K562 (cell line): Measurements from ENCODE around the gene C1QTNF6. TPM values are rescaled to one million over a fixed set of nuclear protein-coding genes. Genes with fewer than 3 reads are reported as not detected.

Experiments
- CC2D1A ChIP-seq: fragments of 450-650 bp; IDR thresholded peaks from 2 replicates; pipeline ENCODE4 v1.6.1; 2017; ENCODE audit warnings: mild to moderate bottlenecking
- E4F1 ChIP-seq: fragments of 250-450 bp; sonication (Bioruptor Pico); IDR thresholded peaks from 2 replicates; pipeline ENCODE4 v1.5.0; 2021; ENCODE audit warnings: mild to moderate bottlenecking, borderline replicate concordance
- FIP1L1 ChIP-seq: fragments of 200-400 bp; formaldehyde crosslinking; IDR thresholded peaks from 2 replicates; pipeline ENCODE4 v1.6.1; 2018; ENCODE audit warnings: mild to moderate bottlenecking, low read depth, low read length; ENCODE audit not compliant: poor library complexity, severe bottlenecking
- ID3 ChIP-seq, 2 experiments: fragments of 250-450 bp in 1 of 2; fragments of 450-650 bp in 1 of 2; sonication (Bioruptor Pico) in 1 of 2; IDR thresholded peaks; 2 replicates each; pipeline versions ENCODE4 v1.6.1 to v1.8.0; 2016 to 2021; ENCODE audit warnings: mild to moderate bottlenecking in 2 of 2, moderate library complexity in 2 of 2, missing compliant biosample characterization in 1 of 2, missing genetic modification characterization in 1 of 2
- NR2C2 ChIP-seq, 2 experiments: fragments of 200-800 bp in 1 of 2; sonication (Bioruptor generic) in 1 of 2; sonication (generic) in 1 of 2; formaldehyde crosslinking in 1 of 2; IDR thresholded peaks; 2 replicates each; pipeline versions ENCODE4 v1.6.1 to v1.8.0; 2016 to 2022; ENCODE audit warnings: mild to moderate bottlenecking in 1 of 2, missing compliant biosample characterization in 1 of 2, missing genetic modification characterization in 1 of 2, missing genetic modification reagents in 1 of 2
- POLR2A ChIP-seq: fragments of 450-650 bp; conservative IDR thresholded peaks from 2 replicates; pipeline ENCODE4 v1.6.1; 2016
- TGIF2 ChIP-seq: sonication (generic); formaldehyde crosslinking; IDR thresholded peaks from 2 replicates; pipeline ENCODE4 v1.8.1; 2022; ENCODE audit warnings: mild to moderate bottlenecking, missing genetic modification reagents, moderate library complexity
- TRIM24 ChIP-seq, 2 experiments: fragments of 450-650 bp; IDR thresholded peaks; 2 replicates each; pipeline ENCODE4 v1.6.1; 2016
- ZBTB2 ChIP-seq: fragments of 450-650 bp; IDR thresholded peaks from 2 replicates; pipeline ENCODE4 v1.6.1; 2016; ENCODE audit warnings: antibody characterized with exemption
- ZNF263 ChIP-seq: sonication (generic); formaldehyde crosslinking; IDR thresholded peaks from 2 replicates; pipeline ENCODE4 v1.8.0; 2022; ENCODE audit warnings: mild to moderate bottlenecking, missing genetic modification reagents, borderline replicate concordance
- ZNF57 ChIP-seq: fragments of 450-650 bp; formaldehyde crosslinking; IDR thresholded peaks from 2 replicates; pipeline ENCODE4 v1.4.0; 2020; ENCODE audit warnings: mild to moderate bottlenecking, moderate library complexity
- polyA plus RNA-seq, 8 experiments: library from polyadenylated mRNA; depleted of rRNA in 4 of 8; stranded (reverse) in 5 of 8; unstranded in 3 of 8; fragments of >200 nt; fragmentation: Nextera tagmentation in 2 of 8; fragmentation: Illumina TruSeq in 1 of 8; extraction: Ambion mirVana in 2 of 8; extraction: Trizol in 1 of 8; gene quantifications; 2 replicates each; pipeline versions ENCODE4 v1.2.1 to v1.2.3, GENCODE V29; 2011 to 2014; ENCODE audit warnings: inconsistent platforms in 1 of 8, missing spikeins in 1 of 8
- total RNA-seq, 7 experiments: library from RNA; depleted of rRNA in 6 of 7; stranded (reverse); fragments of >200 nt in 6 of 7; fragmentation: Illumina TruSeq in 2 of 7; extraction: Trizol in 2 of 7; gene quantifications; 2 replicates each; pipeline versions ENCODE4 v1.2.1 to v1.2.3, GENCODE V29; 2011 to 2021; ENCODE audit warnings: low replicate concordance in 1 of 7
- TF ChIP-seq, protein P1 (sequence below): fragments of 450-650 bp; formaldehyde crosslinking; IDR thresholded peaks from 2 replicates; pipeline ENCODE4 v1.4.0; 2022; ENCODE audit warnings: missing genetic modification characterization
- TF ChIP-seq, protein P2 (sequence below): sonication (generic); formaldehyde crosslinking; IDR thresholded peaks from 2 replicates; pipeline ENCODE4 v1.8.0; 2022; ENCODE audit warnings: mild to moderate bottlenecking, missing genetic modification reagents
- TF ChIP-seq, protein P3 (sequence below), 2 experiments: fragments of 450-650 bp; conservative IDR thresholded peaks; 2 replicates each; pipeline ENCODE4 v1.6.1; 2017; ENCODE audit warnings: mild to moderate bottlenecking in 2 of 2, moderate library complexity in 2 of 2

C1QTNF6 gene
- total and polyA plus RNA-seq, 9 of the 15 experiments (the other 6 are each of a cell fraction or from before 2014, with no cell fraction given) = 0.18 to 0.92 (median 0.55) TPM

DNA sequence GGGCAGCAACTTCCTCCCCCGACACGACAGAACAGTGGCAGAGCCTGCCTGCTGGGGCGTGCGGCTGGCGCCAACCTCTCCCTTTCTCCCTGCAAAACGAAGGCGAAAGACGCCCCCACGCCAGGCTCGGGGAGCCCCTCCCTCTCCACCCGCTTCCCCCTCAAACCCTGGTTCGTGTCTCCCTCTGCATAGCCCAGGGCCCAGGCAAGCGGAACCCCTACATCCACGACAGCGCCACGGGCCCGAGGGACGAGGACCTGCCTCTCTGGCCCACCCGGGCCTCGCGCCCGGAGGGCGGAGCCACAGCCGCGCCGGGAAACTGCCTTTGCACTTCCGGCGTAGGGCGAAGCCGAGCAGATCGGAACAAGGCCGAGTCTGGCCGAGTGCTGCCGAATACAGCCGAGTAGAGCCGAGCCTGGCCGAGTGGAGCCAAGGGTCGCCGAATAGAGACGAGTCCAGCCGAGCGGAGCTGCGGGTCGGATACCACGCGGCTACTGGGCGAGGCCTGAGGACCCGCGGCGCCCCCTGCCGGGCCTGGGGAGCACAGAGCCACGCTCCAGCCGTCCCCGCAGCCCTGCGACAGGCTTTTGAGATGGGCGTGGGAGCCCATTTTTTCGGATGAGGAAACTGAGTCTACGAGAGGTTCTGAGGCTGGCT is 11.2 kb upstream of the C1QTNF6 start (continued):
- TF ChIP-seq ZBTB2 (0 out of 2 replicates have a peak, but pooled peaks have one; percentile 32), TGIF2 (CRISPR knock-in tag) (no peak), ZNF57 (CRISPR knock-in tag) (no peak), ZNF263 (CRISPR knock-in tag) (peak; percentile 67; the same call in 1 of the 2 replicates), POLR2A (peak; percentile 96), NR2C2 (CRISPR knock-in tag; IDR thresholded peaks at IDR 0.05) (peak; percentile 45; the same call in 1 of the 2 replicates), NR2C2 (tag; IDR thresholded peaks at IDR 0.05) (peak; percentile 75; the same call in 1 of the 2 replicates), FIP1L1 (peak; percentile 46), E4F1 (CRISPR knock-in tag) (no peak), CC2D1A (no peak), ID3 (CRISPR knock-in tag; IDR thresholded peaks at IDR 0.05) (no peak), ID3 (tag; IDR thresholded peaks at IDR 0.05) (no peak), TRIM24 (IDR thresholded peaks at IDR 0.05) (no peak)
- TF ChIP-seq, protein P1, sequence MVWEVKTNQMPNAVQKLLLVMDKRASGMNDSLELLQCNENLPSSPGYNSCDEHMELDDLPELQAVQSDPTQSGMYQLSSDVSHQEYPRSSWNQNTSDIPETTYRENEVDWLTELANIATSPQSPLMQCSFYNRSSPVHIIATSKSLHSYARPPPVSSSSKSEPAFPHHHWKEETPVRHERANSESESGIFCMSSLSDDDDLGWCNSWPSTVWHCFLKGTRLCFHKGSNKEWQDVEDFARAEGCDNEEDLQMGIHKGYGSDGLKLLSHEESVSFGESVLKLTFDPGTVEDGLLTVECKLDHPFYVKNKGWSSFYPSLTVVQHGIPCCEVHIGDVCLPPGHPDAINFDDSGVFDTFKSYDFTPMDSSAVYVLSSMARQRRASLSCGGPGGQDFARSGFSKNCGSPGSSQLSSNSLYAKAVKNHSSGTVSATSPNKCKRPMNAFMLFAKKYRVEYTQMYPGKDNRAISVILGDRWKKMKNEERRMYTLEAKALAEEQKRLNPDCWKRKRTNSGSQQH (CRISPR knock-in tag) = 0 out of 2 replicates have a peak, but pooled peaks have one; percentile 31
- TF ChIP-seq, protein P2, sequence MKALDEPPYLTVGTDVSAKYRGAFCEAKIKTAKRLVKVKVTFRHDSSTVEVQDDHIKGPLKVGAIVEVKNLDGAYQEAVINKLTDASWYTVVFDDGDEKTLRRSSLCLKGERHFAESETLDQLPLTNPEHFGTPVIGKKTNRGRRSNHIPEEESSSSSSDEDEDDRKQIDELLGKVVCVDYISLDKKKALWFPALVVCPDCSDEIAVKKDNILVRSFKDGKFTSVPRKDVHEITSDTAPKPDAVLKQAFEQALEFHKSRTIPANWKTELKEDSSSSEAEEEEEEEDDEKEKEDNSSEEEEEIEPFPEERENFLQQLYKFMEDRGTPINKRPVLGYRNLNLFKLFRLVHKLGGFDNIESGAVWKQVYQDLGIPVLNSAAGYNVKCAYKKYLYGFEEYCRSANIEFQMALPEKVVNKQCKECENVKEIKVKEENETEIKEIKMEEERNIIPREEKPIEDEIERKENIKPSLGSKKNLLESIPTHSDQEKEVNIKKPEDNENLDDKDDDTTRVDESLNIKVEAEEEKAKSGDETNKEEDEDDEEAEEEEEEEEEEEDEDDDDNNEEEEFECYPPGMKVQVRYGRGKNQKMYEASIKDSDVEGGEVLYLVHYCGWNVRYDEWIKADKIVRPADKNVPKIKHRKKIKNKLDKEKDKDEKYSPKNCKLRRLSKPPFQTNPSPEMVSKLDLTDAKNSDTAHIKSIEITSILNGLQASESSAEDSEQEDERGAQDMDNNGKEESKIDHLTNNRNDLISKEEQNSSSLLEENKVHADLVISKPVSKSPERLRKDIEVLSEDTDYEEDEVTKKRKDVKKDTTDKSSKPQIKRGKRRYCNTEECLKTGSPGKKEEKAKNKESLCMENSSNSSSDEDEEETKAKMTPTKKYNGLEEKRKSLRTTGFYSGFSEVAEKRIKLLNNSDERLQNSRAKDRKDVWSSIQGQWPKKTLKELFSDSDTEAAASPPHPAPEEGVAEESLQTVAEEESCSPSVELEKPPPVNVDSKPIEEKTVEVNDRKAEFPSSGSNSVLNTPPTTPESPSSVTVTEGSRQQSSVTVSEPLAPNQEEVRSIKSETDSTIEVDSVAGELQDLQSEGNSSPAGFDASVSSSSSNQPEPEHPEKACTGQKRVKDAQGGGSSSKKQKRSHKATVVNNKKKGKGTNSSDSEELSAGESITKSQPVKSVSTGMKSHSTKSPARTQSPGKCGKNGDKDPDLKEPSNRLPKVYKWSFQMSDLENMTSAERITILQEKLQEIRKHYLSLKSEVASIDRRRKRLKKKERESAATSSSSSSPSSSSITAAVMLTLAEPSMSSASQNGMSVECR (CRISPR knock-in tag) = peak; percentile 33; the same call in 1 of the 2 replicates
- TF ChIP-seq, protein P3, sequence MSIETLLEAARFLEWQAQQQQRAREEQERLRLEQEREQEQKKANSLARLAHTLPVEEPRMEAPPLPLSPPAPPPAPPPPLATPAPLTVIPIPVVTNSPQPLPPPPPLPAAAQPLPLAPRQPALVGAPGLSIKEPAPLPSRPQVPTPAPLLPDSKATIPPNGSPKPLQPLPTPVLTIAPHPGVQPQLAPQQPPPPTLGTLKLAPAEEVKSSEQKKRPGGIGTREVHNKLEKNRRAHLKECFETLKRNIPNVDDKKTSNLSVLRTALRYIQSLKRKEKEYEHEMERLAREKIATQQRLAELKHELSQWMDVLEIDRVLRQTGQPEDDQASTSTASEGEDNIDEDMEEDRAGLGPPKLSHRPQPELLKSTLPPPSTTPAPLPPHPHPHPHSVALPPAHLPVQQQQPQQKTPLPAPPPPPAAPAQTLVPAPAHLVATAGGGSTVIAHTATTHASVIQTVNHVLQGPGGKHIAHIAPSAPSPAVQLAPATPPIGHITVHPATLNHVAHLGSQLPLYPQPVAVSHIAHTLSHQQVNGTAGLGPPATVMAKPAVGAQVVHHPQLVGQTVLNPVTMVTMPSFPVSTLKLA (conservative IDR thresholded peaks at IDR 0.05) = peak; percentile 57 to 82
